HepG2 (cell line): ENCODE data around the gene CACNA1D. TPM values are rescaled to one million over a fixed set of nuclear protein-coding genes. Genes with fewer than 3 reads are reported as not detected.

Source experiments
- HNRNPLL ChIP-seq: fragments of 200-400 bp; formaldehyde crosslinking; IDR thresholded peaks from 2 replicates; pipeline ENCODE4 v1.6.1; 2017; ENCODE audit warnings: mild to moderate bottlenecking, low read depth, low read length; ENCODE audit not compliant: poor library complexity, severe bottlenecking
- SIN3B ChIP-seq: fragments of 150-350 bp; IDR thresholded peaks from 2 replicates; pipeline ENCODE4 v1.6.1; 2014; ENCODE audit warnings: low read length
- SP140L ChIP-seq: sonication (generic); formaldehyde crosslinking; IDR thresholded peaks from 2 replicates; pipeline ENCODE4 v1.4.0; 2020; ENCODE audit warnings: missing genetic modification reagents, borderline replicate concordance
- SP5 ChIP-seq: IDR thresholded peaks from 2 replicates; pipeline ENCODE4 v1.6.1; 2016; ENCODE audit warnings: low read depth, borderline replicate concordance
- ZBTB21 ChIP-seq: sonication (generic); formaldehyde crosslinking; IDR thresholded peaks from 2 replicates; pipeline ENCODE4 v1.4.0; 2020; ENCODE audit warnings: missing genetic modification reagents
- ZC3H13 ChIP-seq: sonication (generic); formaldehyde crosslinking; IDR thresholded peaks from 2 replicates; pipeline ENCODE4 v1.8.1; 2023; ENCODE audit warnings: mild to moderate bottlenecking, missing genetic modification reagents, moderate library complexity
- ZNF124 ChIP-seq: sonication (generic); formaldehyde crosslinking; IDR thresholded peaks from 2 replicates; pipeline ENCODE4 v1.4.0; 2020; ENCODE audit warnings: missing genetic modification reagents
- ZNF230 ChIP-seq: sonication (generic); formaldehyde crosslinking; IDR thresholded peaks from 2 replicates; pipeline ENCODE4 v1.4.0; 2020; ENCODE audit warnings: mild to moderate bottlenecking, missing genetic modification reagents
- ZNF652 ChIP-seq: IDR thresholded peaks from 2 replicates; pipeline ENCODE4 v1.6.1; 2016; ENCODE audit warnings: low read depth, borderline replicate concordance
- ZNF672 ChIP-seq: sonication (generic); formaldehyde crosslinking; IDR thresholded peaks from 2 replicates; pipeline ENCODE4 v1.8.1; 2022; ENCODE audit warnings: missing genetic modification reagents
- ZNF766 ChIP-seq: sonication (generic); formaldehyde crosslinking; IDR thresholded peaks from 2 replicates; pipeline ENCODE4 v1.5.0; 2020; ENCODE audit warnings: missing genetic modification reagents, borderline replicate concordance
- polyA plus RNA-seq, 8 experiments: library from polyadenylated mRNA; depleted of rRNA in 3 of 8; stranded (reverse) in 7 of 8; unstranded in 1 of 8; fragments of >200 nt; fragmentation: Illumina TruSeq in 4 of 8; extraction: Trizol in 4 of 8; gene quantifications; 2 replicates each; pipeline versions ENCODE4 v1.2.1 to v1.2.3, GENCODE V29; 2011 to 2016; ENCODE audit warnings: low read depth in 4 of 8, missing spikeins in 1 of 8, mixed read lengths in 1 of 8; ENCODE audit not compliant: insufficient read depth in 1 of 8
- total RNA-seq, 5 experiments: library from RNA; depleted of rRNA; stranded (reverse); fragments of >200 nt; fragmentation: Illumina TruSeq; extraction: Trizol; gene quantifications; 2 replicates each; pipeline ENCODE4 v1.2.3, GENCODE V29; 2016; ENCODE audit warnings: low read depth in 1 of 5
- TF ChIP-seq, protein P1 (sequence below): sonication (generic); formaldehyde crosslinking; IDR thresholded peaks from 2 replicates; pipeline ENCODE4 v1.4.0; 2020; ENCODE audit warnings: missing genetic modification reagents
- TF ChIP-seq, protein P2 (sequence below): sonication (generic); formaldehyde crosslinking; IDR thresholded peaks from 2 replicates; pipeline ENCODE4 v1.5.1; 2020; ENCODE audit warnings: mild to moderate bottlenecking, missing genetic modification reagents, borderline replicate concordance
- TF ChIP-seq, protein P3 (sequence below): IDR thresholded peaks from 2 replicates; pipeline ENCODE4 v1.6.1; 2016; ENCODE audit warnings: low read depth, control low read depth
- TF ChIP-seq, protein P4 (sequence below): sonication (generic); formaldehyde crosslinking; IDR thresholded peaks from 2 replicates; pipeline ENCODE4 v1.4.0; 2020; ENCODE audit warnings: mild to moderate bottlenecking, missing genetic modification reagents, borderline replicate concordance
- TF ChIP-seq, protein P5 (sequence below): sonication (generic); formaldehyde crosslinking; IDR thresholded peaks from 2 replicates; pipeline ENCODE4 v1.5.1; 2020; ENCODE audit warnings: missing genetic modification reagents, mild to moderate bottlenecking, borderline replicate concordance

The CACNA1D gene
- total and polyA plus RNA-seq, 2 of the 13 experiments (the other 11 are each of a cell fraction or from before 2014, with no cell fraction given) = 0.26 to 0.38 TPM

DNA sequence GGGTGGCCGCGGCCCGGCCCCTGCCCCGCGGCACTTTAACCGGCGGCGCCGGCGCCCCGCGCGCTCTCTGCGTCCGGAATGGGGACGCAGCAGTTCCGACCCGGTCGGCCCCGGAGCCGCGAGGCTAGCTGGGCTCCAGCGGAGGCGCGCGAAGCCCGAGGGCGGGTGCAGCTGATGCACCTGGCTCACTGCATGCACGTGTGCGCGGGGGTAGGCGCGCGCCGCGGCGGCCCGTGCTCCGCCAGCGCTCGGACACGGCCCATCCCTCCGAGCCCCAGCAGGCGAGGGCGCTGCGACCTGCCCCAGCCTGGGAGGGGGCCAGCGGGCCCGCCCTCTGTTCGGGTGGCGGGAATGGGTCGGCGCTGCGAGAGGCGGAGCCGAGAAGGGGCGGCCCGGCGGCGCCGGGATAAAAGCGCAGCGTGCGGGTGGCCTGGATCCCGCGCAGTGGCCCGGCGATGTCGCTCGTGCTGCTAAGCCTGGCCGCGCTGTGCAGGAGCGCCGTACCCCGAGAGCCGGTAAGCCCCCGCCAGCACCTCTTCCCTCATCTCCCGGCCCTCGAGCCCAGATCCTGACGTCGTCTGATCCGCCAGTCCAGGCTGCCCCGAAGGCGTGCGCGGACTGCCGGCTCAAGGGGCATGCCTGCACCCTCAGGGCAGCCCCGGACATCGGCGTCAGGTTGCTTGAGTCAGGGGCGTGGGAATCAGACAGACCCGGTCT is 351.9 kb downstream of the CACNA1D start, which contains the start of the genes CHDH and IL17RB (continued):
- TF ChIP-seq ZC3H13 (CRISPR knock-in tag) (peak; percentile 82), SP140L (no peak), ZNF124 (no peak), ZNF230 (peak; percentile 92; the same call in 1 of the 2 replicates), SIN3B (no peak), SP5 (CRISPR knock-in tag) (peak; percentile 89), ZNF766 (CRISPR knock-in tag) (peak; percentile 55; the same call in 1 of the 2 replicates), ZBTB21 (no peak), ZNF652 (CRISPR knock-in tag) (no peak), HNRNPLL (peak; percentile 87), ZNF672 (CRISPR knock-in tag) (0 out of 2 replicates have a peak, but pooled peaks have one; percentile 77)
- TF ChIP-seq, protein P1, sequence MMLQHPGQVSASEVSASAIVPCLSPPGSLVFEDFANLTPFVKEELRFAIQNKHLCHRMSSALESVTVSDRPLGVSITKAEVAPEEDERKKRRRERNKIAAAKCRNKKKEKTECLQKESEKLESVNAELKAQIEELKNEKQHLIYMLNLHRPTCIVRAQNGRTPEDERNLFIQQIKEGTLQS (CRISPR knock-in tag) = peak; percentile 25; the same call in 1 of the 2 replicates
- TF ChIP-seq, protein P2, sequence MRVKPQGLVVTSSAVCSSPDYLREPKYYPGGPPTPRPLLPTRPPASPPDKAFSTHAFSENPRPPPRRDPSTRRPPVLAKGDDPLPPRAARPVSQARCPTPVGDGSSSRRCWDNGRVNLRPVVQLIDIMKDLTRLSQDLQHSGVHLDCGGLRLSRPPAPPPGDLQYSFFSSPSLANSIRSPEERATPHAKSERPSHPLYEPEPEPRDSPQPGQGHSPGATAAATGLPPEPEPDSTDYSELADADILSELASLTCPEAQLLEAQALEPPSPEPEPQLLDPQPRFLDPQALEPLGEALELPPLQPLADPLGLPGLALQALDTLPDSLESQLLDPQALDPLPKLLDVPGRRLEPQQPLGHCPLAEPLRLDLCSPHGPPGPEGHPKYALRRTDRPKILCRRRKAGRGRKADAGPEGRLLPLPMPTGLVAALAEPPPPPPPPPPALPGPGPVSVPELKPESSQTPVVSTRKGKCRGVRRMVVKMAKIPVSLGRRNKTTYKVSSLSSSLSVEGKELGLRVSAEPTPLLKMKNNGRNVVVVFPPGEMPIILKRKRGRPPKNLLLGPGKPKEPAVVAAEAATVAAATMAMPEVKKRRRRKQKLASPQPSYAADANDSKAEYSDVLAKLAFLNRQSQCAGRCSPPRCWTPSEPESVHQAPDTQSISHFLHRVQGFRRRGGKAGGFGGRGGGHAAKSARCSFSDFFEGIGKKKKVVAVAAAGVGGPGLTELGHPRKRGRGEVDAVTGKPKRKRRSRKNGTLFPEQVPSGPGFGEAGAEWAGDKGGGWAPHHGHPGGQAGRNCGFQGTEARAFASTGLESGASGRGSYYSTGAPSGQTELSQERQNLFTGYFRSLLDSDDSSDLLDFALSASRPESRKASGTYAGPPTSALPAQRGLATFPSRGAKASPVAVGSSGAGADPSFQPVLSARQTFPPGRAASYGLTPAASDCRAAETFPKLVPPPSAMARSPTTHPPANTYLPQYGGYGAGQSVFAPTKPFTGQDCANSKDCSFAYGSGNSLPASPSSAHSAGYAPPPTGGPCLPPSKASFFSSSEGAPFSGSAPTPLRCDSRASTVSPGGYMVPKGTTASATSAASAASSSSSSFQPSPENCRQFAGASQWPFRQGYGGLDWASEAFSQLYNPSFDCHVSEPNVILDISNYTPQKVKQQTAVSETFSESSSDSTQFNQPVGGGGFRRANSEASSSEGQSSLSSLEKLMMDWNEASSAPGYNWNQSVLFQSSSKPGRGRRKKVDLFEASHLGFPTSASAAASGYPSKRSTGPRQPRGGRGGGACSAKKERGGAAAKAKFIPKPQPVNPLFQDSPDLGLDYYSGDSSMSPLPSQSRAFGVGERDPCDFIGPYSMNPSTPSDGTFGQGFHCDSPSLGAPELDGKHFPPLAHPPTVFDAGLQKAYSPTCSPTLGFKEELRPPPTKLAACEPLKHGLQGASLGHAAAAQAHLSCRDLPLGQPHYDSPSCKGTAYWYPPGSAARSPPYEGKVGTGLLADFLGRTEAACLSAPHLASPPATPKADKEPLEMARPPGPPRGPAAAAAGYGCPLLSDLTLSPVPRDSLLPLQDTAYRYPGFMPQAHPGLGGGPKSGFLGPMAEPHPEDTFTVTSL (CRISPR knock-in tag) = peak; percentile 67; the same call in 1 of the 2 replicates
- TF ChIP-seq, protein P3, sequence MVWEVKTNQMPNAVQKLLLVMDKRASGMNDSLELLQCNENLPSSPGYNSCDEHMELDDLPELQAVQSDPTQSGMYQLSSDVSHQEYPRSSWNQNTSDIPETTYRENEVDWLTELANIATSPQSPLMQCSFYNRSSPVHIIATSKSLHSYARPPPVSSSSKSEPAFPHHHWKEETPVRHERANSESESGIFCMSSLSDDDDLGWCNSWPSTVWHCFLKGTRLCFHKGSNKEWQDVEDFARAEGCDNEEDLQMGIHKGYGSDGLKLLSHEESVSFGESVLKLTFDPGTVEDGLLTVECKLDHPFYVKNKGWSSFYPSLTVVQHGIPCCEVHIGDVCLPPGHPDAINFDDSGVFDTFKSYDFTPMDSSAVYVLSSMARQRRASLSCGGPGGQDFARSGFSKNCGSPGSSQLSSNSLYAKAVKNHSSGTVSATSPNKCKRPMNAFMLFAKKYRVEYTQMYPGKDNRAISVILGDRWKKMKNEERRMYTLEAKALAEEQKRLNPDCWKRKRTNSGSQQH (CRISPR knock-in tag) = no peak
- TF ChIP-seq, protein P4, sequence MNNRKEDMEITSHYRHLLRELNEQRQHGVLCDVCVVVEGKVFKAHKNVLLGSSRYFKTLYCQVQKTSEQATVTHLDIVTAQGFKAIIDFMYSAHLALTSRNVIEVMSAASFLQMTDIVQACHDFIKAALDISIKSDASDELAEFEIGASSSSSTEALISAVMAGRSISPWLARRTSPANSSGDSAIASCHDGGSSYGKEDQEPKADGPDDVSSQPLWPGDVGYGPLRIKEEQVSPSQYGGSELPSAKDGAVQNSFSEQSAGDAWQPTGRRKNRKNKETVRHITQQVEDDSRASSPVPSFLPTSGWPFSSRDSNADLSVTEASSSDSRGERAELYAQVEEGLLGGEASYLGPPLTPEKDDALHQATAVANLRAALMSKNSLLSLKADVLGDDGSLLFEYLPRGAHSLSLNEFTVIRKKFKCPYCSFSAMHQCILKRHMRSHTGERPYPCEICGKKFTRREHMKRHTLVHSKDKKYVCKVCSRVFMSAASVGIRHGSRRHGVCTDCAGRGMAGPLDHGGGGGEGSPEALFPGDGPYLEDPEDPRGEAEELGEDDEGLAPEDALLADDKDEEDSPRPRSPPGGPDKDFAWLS (CRISPR knock-in tag) = 0 out of 2 replicates have a peak, but pooled peaks have one; percentile 52
- TF ChIP-seq, protein P5, sequence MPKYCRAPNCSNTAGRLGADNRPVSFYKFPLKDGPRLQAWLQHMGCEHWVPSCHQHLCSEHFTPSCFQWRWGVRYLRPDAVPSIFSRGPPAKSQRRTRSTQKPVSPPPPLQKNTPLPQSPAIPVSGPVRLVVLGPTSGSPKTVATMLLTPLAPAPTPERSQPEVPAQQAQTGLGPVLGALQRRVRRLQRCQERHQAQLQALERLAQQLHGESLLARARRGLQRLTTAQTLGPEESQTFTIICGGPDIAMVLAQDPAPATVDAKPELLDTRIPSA = no peak; the same call in 1 of the 2 replicates
